PFSK-1 (cell line): ENCODE results near the gene TBC1D22A.

ENCODE experiments used
- FOXP2 ChIP-seq: optimal IDR thresholded peaks from 2 replicates; pipeline ENCODE3; 2011; ENCODE audit warnings: borderline replicate concordance, control low read depth, inconsistent platforms; ENCODE audit not compliant: insufficient read depth; ENCODE audit errors: extremely low read length, extremely low read depth
- POLR2AphosphoS5 ChIP-seq: IDR thresholded peaks from 2 replicates; pipeline ENCODE4 v1.6.1; 2012; ENCODE audit warnings: low read depth, mild to moderate bottlenecking, control low read depth, low read length, moderate library complexity
- REST ChIP-seq, 2 experiments: IDR thresholded peaks; 2 replicates each; pipeline versions ENCODE4 v1.6.1 to v1.8.0; 2011 to 2012; ENCODE audit warnings: low read depth in 2 of 2, low read length in 2 of 2, control low read depth in 1 of 2, inconsistent platforms in 1 of 2, mild to moderate bottlenecking in 1 of 2, moderate library complexity in 1 of 2; ENCODE audit not compliant: insufficient read depth in 1 of 2
- SIN3A ChIP-seq: IDR thresholded peaks from 2 replicates; pipeline ENCODE4 v1.6.1; 2012; ENCODE audit warnings: mild to moderate bottlenecking, low read length, moderate library complexity, borderline replicate concordance; ENCODE audit not compliant: insufficient read depth
- TAF1 ChIP-seq: IDR thresholded peaks from 2 replicates; pipeline ENCODE4 v1.6.1; 2012; ENCODE audit warnings: low read length, control low read depth, borderline replicate concordance; ENCODE audit not compliant: insufficient read depth

GRCh38 chr22:46719921-46720320 is 42.5 kb upstream of the TBC1D22A start:
- TF ChIP-seq POLR2AphosphoS5 (no peak), SIN3A (no peak), TAF1 (no peak), REST (IDR thresholded peaks at IDR 0.05; ENCODE audit: insufficient read depth in 1 of 2, low read depth in 2 of 2, low read length in 2 of 2) (no peak), FOXP2 (no peak)
